G401 (cell line): ENCODE results near the gene DLK2. TPM values are rescaled to one million over a fixed set of nuclear protein-coding genes. Genes with fewer than 3 reads are reported as not detected.
"Not testable (repeated sequence)": the region's sequence is repeated elsewhere in the genome, so short reads cannot be mapped to it uniquely, and the experiment has no call there.

Experiments used
- DNase-seq: peaks from one replicate; pipeline ENCODE4 v3.0.0-alpha.2; 2015; ENCODE audit warnings: low spot score
- in situ Hi-C: cut with HindIII; loops from 2 replicates; pipeline ENCODE4 v1.10.0; 2016; ENCODE audit warnings: low sequenced_read_pairs, mixed read lengths
- total RNA-seq: library from RNA; depleted of rRNA; stranded (reverse); fragments of >200 nt; shearing (Covaris generic); gene quantifications from 2 replicates; pipeline ENCODE4 v1.2.3, GENCODE V29; 2014; rRNA removed

Gene DLK2, protein sequence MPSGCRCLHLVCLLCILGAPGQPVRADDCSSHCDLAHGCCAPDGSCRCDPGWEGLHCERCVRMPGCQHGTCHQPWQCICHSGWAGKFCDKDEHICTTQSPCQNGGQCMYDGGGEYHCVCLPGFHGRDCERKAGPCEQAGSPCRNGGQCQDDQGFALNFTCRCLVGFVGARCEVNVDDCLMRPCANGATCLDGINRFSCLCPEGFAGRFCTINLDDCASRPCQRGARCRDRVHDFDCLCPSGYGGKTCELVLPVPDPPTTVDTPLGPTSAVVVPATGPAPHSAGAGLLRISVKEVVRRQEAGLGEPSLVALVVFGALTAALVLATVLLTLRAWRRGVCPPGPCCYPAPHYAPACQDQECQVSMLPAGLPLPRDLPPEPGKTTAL
- total RNA-seq = 3.1 and 3.4 TPM in 2 replicates

DNA sequence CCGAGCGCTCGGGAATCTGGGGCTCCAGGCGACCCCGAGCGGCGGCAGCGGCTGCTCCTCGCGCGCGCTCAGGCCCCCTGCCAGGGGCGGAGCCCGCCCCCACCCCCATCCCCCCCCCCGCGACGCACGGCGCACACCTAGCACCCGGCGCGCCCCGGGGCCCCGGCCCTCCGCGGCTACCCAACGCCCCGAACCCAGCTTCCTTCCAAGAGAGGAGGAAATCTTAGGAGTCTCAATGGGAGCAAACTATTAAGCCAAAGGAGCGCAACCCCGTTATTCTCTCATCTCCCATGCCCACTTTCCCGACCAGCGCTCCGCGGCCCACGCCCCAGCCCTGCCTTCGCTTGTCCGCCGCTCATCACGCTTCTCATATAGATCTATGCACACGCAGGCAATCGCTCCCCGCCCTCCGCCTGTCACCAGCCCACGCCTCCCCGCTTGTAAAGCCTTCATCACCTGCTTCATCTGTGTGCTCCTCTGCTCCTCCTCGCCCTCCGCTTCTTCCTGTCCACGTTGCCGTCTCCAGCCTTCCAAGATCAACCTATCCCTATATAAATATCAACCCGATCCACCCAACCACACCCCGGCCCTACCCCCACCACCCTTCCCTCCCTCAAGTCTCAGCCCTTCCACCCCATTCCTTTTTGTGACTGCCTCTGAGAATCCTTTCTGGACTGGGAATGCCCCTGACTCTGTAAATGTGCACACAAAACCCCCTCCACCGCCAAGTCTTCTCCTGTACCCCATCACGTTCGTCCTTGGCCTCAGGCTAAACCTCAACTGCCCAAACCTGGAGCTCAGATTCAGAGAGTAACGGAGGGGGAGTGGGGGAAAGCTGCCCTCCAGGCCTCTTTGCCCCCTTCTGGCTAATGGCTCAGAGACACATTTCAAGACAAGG lies at the start of gene DLK2:
Gene DLK2 (minus strand): TSS at position 18 of the 898 bp plus-strand sequence. CDS start 723 bp downstream, outside the sequence.
- in situ Hi-C loops = no loop called here
- peak; percentile 77 for DNase-seq

GRCh38 chr6:43503443-43503842 lies 48.1 kb upstream of the DLK2 start:
- no peak for DNase-seq
- in situ Hi-C loops = no loop called here

GRCh38 chr6:43502666-43503065 lies 47.3 kb upstream of the DLK2 start:
- DNase-seq = no peak
- in situ Hi-C loops = no loop called here

DNA sequence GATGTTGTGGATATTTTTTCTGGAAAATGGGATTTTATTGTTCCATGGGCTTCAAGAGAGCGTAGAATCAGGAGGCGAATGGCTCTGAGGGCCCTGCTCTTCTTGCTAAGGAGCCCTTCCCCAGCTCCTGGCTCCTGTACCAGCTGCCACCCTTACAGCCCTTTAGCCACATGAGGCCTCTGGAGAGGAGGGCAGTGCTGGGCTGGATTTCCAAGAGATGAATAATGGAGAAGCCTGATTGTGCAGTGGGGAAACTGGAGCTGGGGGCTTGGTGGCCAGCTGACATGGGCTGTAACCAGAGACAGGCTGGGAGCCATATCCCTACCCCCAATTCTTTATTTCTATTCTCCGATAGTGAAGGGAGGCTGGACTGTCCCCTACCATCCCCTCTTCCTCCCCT lies 45.6 kb upstream of the DLK2 start:
- DNase-seq = no peak
- in situ Hi-C loops = no loop called here

DNA sequence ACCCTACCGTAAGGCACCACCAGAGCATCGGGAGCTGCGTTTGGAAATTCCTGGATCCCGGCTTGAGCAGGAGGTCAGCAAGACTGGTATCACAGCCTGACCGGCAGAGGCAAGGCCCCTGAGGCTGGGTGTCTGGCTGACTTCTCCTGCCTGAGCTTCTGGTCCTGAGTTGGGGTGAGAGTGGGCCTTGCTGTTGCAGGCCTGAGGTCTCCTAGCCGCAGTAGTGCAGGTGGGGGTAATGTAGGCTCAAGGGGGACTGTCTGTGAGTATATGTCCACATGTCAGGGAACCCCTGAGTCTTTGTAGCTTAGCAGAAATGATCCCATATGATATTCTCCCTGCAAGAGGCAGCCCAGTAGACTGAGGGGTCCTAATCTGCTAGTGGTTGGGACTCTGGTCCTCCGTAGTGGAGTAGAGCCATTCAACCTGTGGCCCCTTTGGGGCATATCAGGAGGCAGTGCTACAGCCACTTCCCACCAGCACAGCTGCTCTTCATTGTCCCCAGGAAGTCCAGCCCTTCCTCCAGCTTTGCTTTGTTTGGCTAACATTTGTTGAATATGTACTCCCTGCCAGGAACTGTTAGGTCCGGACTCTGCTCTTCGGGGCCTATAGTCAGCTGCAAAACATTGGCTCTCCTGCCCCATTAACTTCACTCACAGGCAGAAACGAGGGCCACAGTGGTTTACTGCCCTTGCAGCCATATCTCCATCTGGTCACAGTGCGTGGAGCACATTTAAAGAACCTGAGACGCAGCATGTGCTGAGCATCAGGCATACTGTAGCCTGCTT lies 43.9 kb upstream of the DLK2 start:
- in situ Hi-C loops = no loop called here

GRCh38 chr6:43498291-43498690 lies 42.9 kb upstream of the DLK2 start:
- DNase-seq, in situ Hi-C loops: not testable (repeated sequence)

More for the DNA sequence above, 43.9 kb upstream of the DLK2 start:
- no peak for DNase-seq

GRCh38 chr6:43497689-43498088 lies 42.3 kb upstream of the DLK2 start:
- DNase-seq = no peak
- in situ Hi-C loops = no loop called here

- no peak for DNase-seq
- in situ Hi-C loops = no loop called here
These were observed 41.7 kb upstream of the DLK2 start for GRCh38 chr6:43497129-43497396.

- DNase-seq = peak; percentile 75
- in situ Hi-C loops = no loop called here
These were observed 41.2 kb upstream of the DLK2 start for GRCh38 chr6:43496370-43497128.

- no peak for DNase-seq
- in situ Hi-C loops = no loop called here
These were observed 40.1 kb upstream of the DLK2 start for GRCh38 chr6:43495409-43495941.

GRCh38 chr6:43494766-43495165 lies 39.4 kb upstream of the DLK2 start:
- no peak for DNase-seq
- in situ Hi-C loops = no loop called here

DNA sequence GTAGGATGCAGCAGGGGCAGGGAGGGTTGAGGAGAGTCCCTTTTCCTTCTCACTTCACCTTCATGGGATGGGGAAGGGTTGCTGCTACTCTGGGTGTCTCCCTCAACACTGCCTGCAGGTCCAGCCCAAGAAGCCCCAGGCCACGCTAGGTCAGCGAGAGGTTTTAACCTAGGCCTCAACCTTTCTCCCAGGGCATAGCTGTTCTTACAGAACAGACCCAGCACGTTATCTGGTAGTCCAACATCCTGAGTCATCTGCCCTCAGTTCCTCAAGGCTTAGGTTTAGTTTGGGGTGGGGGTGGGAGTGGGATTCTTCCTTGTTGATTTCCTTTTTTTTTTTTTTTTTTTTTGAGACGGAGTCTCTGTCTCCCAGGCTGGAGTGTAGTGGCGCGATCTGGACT lies 39.0 kb upstream of the DLK2 start:
- in situ Hi-C loops = no loop called here

DNA sequence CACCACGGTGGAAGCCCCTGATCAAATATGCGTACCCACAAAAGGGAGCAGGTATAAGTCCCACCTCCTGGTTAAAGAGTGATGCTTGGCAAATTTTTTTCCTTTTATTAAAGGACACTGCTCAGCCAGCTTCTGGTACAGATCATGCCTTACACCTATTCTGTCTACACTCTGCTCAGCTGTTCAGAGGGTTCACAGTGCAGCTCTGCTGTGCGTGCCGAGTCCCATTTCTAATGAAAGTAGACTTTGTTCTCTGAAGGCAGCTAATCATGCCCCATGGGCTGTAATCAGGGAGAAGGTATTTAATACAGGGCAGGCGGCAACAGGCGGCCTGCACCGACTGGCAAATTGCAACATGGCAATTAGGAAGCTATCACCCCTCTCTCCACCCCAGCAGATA lies 38.5 kb upstream of the DLK2 start:
- DNase-seq = no peak
- in situ Hi-C loops = no loop called here

More for the DNA sequence above, 39.0 kb upstream of the DLK2 start:
- no peak for DNase-seq

- in situ Hi-C loops = no loop called here
- DNase-seq = no peak
These were observed 37.9 kb upstream of the DLK2 start for GRCh38 chr6:43493230-43493629.

- in situ Hi-C loops = no loop called here
- DNase-seq = no peak
These were observed 37.3 kb upstream of the DLK2 start for GRCh38 chr6:43492673-43493072.

GRCh38 chr6:43491750-43492661 lies 36.7 kb upstream of the DLK2 start:
- in situ Hi-C loops = no loop called here
- peak; percentile 31 for DNase-seq

- no peak for DNase-seq
- in situ Hi-C loops = no loop called here
These were observed 35.2 kb upstream of the DLK2 start for GRCh38 chr6:43490523-43490939.
